Fibroblast of lung (primary cell): ENCODE results near the gene RTP3. TPM values are rescaled to one million over a fixed set of nuclear protein-coding genes. Genes with fewer than 3 reads are reported as not detected.

ENCODE experiments used
- DNase-seq, 2 donors: peaks; one replicate each; pipeline versions ENCODE4 v3.0.0 to v3.0.0-alpha.2; 2010; ENCODE audit warnings: low read depth in 2 of 2
- H2AFZ ChIP-seq: 2 replicates; pipeline ENCODE4 v1.5.1; 2012; ENCODE audit warnings: low read length, control low read depth, inconsistent platforms
- H3K27ac ChIP-seq: 2 replicates; pipeline ENCODE4 v1.5.1; 2011; ENCODE audit warnings: low read length, control low read depth; ENCODE audit not compliant: insufficient read depth
- H3K27me3 ChIP-seq: 2 replicates; pipeline ENCODE4 v1.5.1; 2011; ENCODE audit warnings: mild to moderate bottlenecking, low read length; ENCODE audit not compliant: control insufficient read depth, insufficient read depth
- H3K36me3 ChIP-seq: 2 replicates; pipeline ENCODE4 v1.5.1; 2011; ENCODE audit warnings: low read length; ENCODE audit not compliant: control insufficient read depth, insufficient read depth
- H3K4me1 ChIP-seq: 2 replicates; pipeline ENCODE4 v1.5.1; 2011; ENCODE audit warnings: low read length; ENCODE audit not compliant: control insufficient read depth, insufficient read depth; ENCODE audit errors: extremely low read depth
- H3K4me2 ChIP-seq: 2 replicates; pipeline ENCODE4 v1.5.1; 2011; ENCODE audit warnings: low read length, control low read depth; ENCODE audit not compliant: insufficient read depth; ENCODE audit errors: extremely low read depth
- H3K4me3 ChIP-seq, 4 experiments: fragments of 200-600 bp in 1 of 4; sonication (generic) in 1 of 4; replicated peaks in 1 of 4; 2 replicates each; pipeline ENCODE4 v1.5.1; 2011 to 2016; ENCODE audit warnings: low read length in 4 of 4, low read depth in 3 of 4, mild to moderate bottlenecking in 3 of 4, control low read depth in 2 of 4, inconsistent platforms in 1 of 4, mixed read lengths in 1 of 4; ENCODE audit not compliant: insufficient read depth in 1 of 4; ENCODE audit errors: control extremely low read depth in 1 of 4
- H3K79me2 ChIP-seq: 2 replicates; pipeline ENCODE4 v1.5.1; 2012; ENCODE audit warnings: mild to moderate bottlenecking, low read length, inconsistent platforms; ENCODE audit not compliant: control insufficient read depth, insufficient read depth
- H3K9ac ChIP-seq: 2 replicates; pipeline ENCODE4 v1.5.1; 2011; ENCODE audit warnings: mild to moderate bottlenecking, low read length, control low read depth; ENCODE audit not compliant: insufficient read depth
- H3K9me3 ChIP-seq: 2 replicates; pipeline ENCODE4 v1.5.1; 2012; ENCODE audit warnings: low read depth, low read length; ENCODE audit not compliant: control insufficient read depth, insufficient read depth
- H4K20me1 ChIP-seq: 2 replicates; pipeline ENCODE4 v1.5.1; 2011; ENCODE audit warnings: low read length; ENCODE audit not compliant: control insufficient read depth, insufficient read depth; ENCODE audit errors: extremely low read depth
- EZH2 ChIP-seq: IDR thresholded peaks from 2 replicates; pipeline ENCODE4 v1.5.1; 2012; ENCODE audit warnings: low read length, control low read depth, mild to moderate bottlenecking; ENCODE audit errors: missing control alignments
- polyA plus RNA-seq, 2 donors: library from polyadenylated mRNA; depleted of rRNA in 1 of 2; stranded (reverse) in 1 of 2; unstranded in 1 of 2; fragments of >200 nt; gene quantifications; 2 replicates each; pipeline ENCODE4 v1.2.1, GENCODE V29; 2011 to 2012; ENCODE audit warnings: missing spikeins in 1 of 2
- total RNA-seq: library from RNA; depleted of rRNA; stranded (reverse); fragments of >200 nt; gene quantifications from 2 replicates; pipeline ENCODE4 v1.2.1, GENCODE V29; 2014
- TF ChIP-seq, protein P1 (sequence below), 2 donors: IDR thresholded peaks in 1 of 2; conservative IDR thresholded peaks in 1 of 2; 1 replicate in 1 of 2; 2 replicates in 1 of 2; pipeline ENCODE4 v1.5.1; 2011 to 2012; ENCODE audit warnings: low read length in 2 of 2, control low read depth in 1 of 2, inconsistent platforms in 1 of 2, low read depth in 1 of 2, mild to moderate bottlenecking in 1 of 2

Gene RTP3
- total and polyA plus RNA-seq, 2 donors (not counting 1 experiment from before 2014, with no cell fraction given) = not detected

GRCh38 chr3:46468753-46469600 is 28.8 kb upstream of the RTP3 start:
- H2AFZ ChIP-seq = no peak overlapping the region
- H3K4me3 ChIP-seq = no peak overlapping the region
- H3K4me1 ChIP-seq = no peaks in the 10 kb centered on the region
- no peaks in the 10 kb centered on the region for H4K20me1 ChIP-seq
- no peak overlapping the region for H3K4me2 ChIP-seq
- H3K27me3 ChIP-seq = peaks cover 35% of the 10 kb centered on the region
- H3K79me2 ChIP-seq = no peaks in the 10 kb centered on the region
- TF ChIP-seq, protein P1, sequence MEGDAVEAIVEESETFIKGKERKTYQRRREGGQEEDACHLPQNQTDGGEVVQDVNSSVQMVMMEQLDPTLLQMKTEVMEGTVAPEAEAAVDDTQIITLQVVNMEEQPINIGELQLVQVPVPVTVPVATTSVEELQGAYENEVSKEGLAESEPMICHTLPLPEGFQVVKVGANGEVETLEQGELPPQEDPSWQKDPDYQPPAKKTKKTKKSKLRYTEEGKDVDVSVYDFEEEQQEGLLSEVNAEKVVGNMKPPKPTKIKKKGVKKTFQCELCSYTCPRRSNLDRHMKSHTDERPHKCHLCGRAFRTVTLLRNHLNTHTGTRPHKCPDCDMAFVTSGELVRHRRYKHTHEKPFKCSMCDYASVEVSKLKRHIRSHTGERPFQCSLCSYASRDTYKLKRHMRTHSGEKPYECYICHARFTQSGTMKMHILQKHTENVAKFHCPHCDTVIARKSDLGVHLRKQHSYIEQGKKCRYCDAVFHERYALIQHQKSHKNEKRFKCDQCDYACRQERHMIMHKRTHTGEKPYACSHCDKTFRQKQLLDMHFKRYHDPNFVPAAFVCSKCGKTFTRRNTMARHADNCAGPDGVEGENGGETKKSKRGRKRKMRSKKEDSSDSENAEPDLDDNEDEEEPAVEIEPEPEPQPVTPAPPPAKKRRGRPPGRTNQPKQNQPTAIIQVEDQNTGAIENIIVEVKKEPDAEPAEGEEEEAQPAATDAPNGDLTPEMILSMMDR (conservative IDR thresholded peaks at IDR 0.05 in 1 of 2, IDR thresholded peaks at IDR 0.05 in 1 of 2; ENCODE audit: low read depth in 1 of 2, low read length in 2 of 2) = no peak
- no peak for TF ChIP-seq EZH2
- no peak overlapping the region for H3K9ac ChIP-seq
- H3K9me3 ChIP-seq = no peaks in the 10 kb centered on the region
- no peaks in the 10 kb centered on the region for H3K36me3 ChIP-seq
- H3K27ac ChIP-seq = no peak overlapping the region
- no peak for DNase-seq

DNA sequence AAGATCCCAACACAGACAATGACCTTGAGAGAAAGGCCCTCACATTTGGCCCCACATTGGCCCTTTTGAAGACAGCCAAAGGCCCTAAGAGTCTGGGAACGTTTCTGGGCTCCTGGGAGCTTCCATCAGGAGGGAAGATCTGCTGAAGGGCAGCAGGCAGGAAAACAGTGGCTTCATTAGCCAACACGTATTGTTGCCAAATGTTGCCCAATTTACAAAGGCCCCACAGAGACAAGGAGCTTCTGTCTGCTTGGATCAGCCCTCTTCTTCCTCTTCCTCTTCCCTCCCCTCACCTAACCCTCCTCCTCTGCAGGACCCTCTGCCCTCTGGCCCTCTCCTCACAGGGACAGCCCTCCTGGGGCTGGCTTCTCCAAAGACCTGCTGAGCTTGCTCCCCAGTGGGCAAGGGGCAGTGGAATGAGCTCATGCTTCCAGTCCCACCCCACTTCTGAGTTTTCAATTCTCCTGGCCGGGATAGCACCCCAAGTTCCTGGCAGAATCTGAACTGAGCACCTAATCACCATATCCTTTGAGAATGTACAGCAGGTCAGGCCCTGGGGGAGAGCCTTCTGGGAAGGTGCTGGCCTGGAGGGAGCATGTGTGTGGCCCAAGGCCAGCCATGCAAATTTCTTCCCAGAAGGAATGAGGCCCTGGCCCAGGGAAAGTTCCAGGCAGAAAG is 28.0 kb upstream of the RTP3 start:
- peaks cover 27% of the 10 kb centered on the region for H3K27me3 ChIP-seq
- TF ChIP-seq, protein P1 (conservative IDR thresholded peaks at IDR 0.05 in 1 of 2, IDR thresholded peaks at IDR 0.05 in 1 of 2; ENCODE audit: low read depth in 1 of 2, low read length in 2 of 2) = no peak
- no peak for TF ChIP-seq EZH2

GRCh38 chr3:46470831-46471230 is 26.9 kb upstream of the RTP3 start:
- H3K9me3 ChIP-seq = no peaks in the 10 kb centered on the region
- no peak overlapping the region for H3K4me2 ChIP-seq
- H3K36me3 ChIP-seq = no peaks in the 10 kb centered on the region
- TF ChIP-seq, protein P1 (conservative IDR thresholded peaks at IDR 0.05 in 1 of 2, IDR thresholded peaks at IDR 0.05 in 1 of 2; ENCODE audit: low read depth in 1 of 2, low read length in 2 of 2) = no peak
- no peak for TF ChIP-seq EZH2
- no peak overlapping the region for H3K4me3 ChIP-seq
- DNase-seq = no peak
- no peak overlapping the region for H3K9ac ChIP-seq
- no peaks in the 10 kb centered on the region for H3K79me2 ChIP-seq
- H2AFZ ChIP-seq = no peak overlapping the region
- peaks cover 19% of the 10 kb centered on the region for H3K27me3 ChIP-seq
- no peak overlapping the region for H3K27ac ChIP-seq
- no peaks in the 10 kb centered on the region for H4K20me1 ChIP-seq
- no peaks in the 10 kb centered on the region for H3K4me1 ChIP-seq

More for the DNA sequence above, 28.0 kb upstream of the RTP3 start:
- H3K4me2 ChIP-seq = no peak overlapping the region
- H2AFZ ChIP-seq = no peak overlapping the region
- no peaks in the 10 kb centered on the region for H3K79me2 ChIP-seq
- H3K36me3 ChIP-seq = no peaks in the 10 kb centered on the region
- H3K9ac ChIP-seq = no peak overlapping the region
- DNase-seq = no peak
- H3K27ac ChIP-seq = no peak overlapping the region
- no peaks in the 10 kb centered on the region for H4K20me1 ChIP-seq
- no peaks in the 10 kb centered on the region for H3K4me1 ChIP-seq
- H3K4me3 ChIP-seq = no peak overlapping the region
- H3K9me3 ChIP-seq = no peaks in the 10 kb centered on the region
